WI38 (cell line): ENCODE data around the gene CDH22.

ENCODE experiments used
- H3K4me3 ChIP-seq: 2 replicates; pipeline ENCODE4 v1.5.1; 2011; ENCODE audit warnings: low read depth, mild to moderate bottlenecking, control low read depth, low read length
- CTCF ChIP-seq: IDR thresholded peaks from 2 replicates; pipeline ENCODE4 v1.5.1; 2012; ENCODE audit warnings: low read depth, mild to moderate bottlenecking, control low read depth, low read length

The CDH22 gene

GRCh38 chr20:46156065-46156464 lies 152.2 kb downstream of the CDH22 start:
- no peak for TF ChIP-seq CTCF
- no peak overlapping the region for H3K4me3 ChIP-seq

GRCh38 chr20:46154796-46155195 lies 153.5 kb downstream of the CDH22 start:
- no peak for TF ChIP-seq CTCF
- H3K4me3 ChIP-seq = no peak overlapping the region

GRCh38 chr20:46154305-46154704 lies 154.0 kb downstream of the CDH22 start:
- no peak overlapping the region for H3K4me3 ChIP-seq
- no peak for TF ChIP-seq CTCF

- no peak for TF ChIP-seq CTCF
- no peak overlapping the region for H3K4me3 ChIP-seq
These were observed 155.3 kb downstream of the CDH22 start for GRCh38 chr20:46152824-46153586.

GRCh38 chr20:46151936-46152335 lies 156.4 kb downstream of the CDH22 start:
- peak; percentile 20; the same call in 1 of the 2 replicates for TF ChIP-seq CTCF
- no peak overlapping the region for H3K4me3 ChIP-seq

- no peak for TF ChIP-seq CTCF
- no peak overlapping the region for H3K4me3 ChIP-seq
These were observed 157.4 kb downstream of the CDH22 start for GRCh38 chr20:46150943-46151342.

- TF ChIP-seq CTCF = no peak
- no peak overlapping the region for H3K4me3 ChIP-seq
These were observed 159.7 kb downstream of the CDH22 start for GRCh38 chr20:46148313-46149208.
